Right renal cortex interstitium (tissue), 3 donors: Measurements from ENCODE around the gene PTGR3. TPM values are rescaled to one million over a fixed set of nuclear protein-coding genes. Genes with fewer than 3 reads are reported as not detected.

Experiments used
- DNase-seq, 3 donors: peaks; one replicate each; pipeline ENCODE4 v3.0.0-alpha.2; 2013; ENCODE audit warnings: low read depth in 3 of 3, low spot score in 2 of 3
- polyA plus RNA-seq, 3 donors: library from polyadenylated mRNA; unstranded; fragments of 120-200 nt; gene quantifications; one replicate each; pipeline ENCODE4 v1.2.1, GENCODE V29; 2013; ENCODE audit not compliant: insufficient read length in 3 of 3

PTGR3 gene
- polyA plus RNA-seq, 3 donors = 43.3 to 44.6 (median 44.5) TPM

GRCh38 chr18:75238100-75238499 lies 29.2 kb upstream of the PTGR3 start:
- DNase-seq = no peak

GRCh38 chr18:75235896-75236295 lies 27.0 kb upstream of the PTGR3 start:
- DNase-seq = no peak

GRCh38 chr18:75234901-75235300 lies 26.0 kb upstream of the PTGR3 start:
- no peak for DNase-seq

- no peak for DNase-seq
Observed at GRCh38 chr18:75231053-75231406, 22.1 kb upstream of the PTGR3 start.

GRCh38 chr18:75230163-75231052 lies 21.5 kb upstream of the PTGR3 start:
- DNase-seq = no peak

- DNase-seq = no peak
Observed at GRCh38 chr18:75229437-75229836, 20.5 kb upstream of the PTGR3 start.

GRCh38 chr18:75228967-75229366 lies 20.0 kb upstream of the PTGR3 start:
- no peak for DNase-seq

- DNase-seq = no peak
Observed at GRCh38 chr18:75227535-75228296, 18.8 kb upstream of the PTGR3 start.

- no peak for DNase-seq
Observed at GRCh38 chr18:75226956-75227316, 18.0 kb upstream of the PTGR3 start.

GRCh38 chr18:75226286-75226955 lies 17.5 kb upstream of the PTGR3 start:
- no peak for DNase-seq

- no peak for DNase-seq
Observed at GRCh38 chr18:75223687-75224347, 14.9 kb upstream of the PTGR3 start.

GRCh38 chr18:75222407-75222806 lies 13.5 kb upstream of the PTGR3 start:
- no peak for DNase-seq

GRCh38 chr18:75221897-75222296 lies 13.0 kb upstream of the PTGR3 start:
- no peak for DNase-seq

GRCh38 chr18:75221397-75221796 lies 12.5 kb upstream of the PTGR3 start:
- DNase-seq = no peak

- DNase-seq = no peak
Observed at GRCh38 chr18:75220551-75221355, 11.8 kb upstream of the PTGR3 start.

GRCh38 chr18:75219745-75220375 lies 10.9 kb upstream of the PTGR3 start:
- no peak for DNase-seq

- no peak for DNase-seq
Observed at GRCh38 chr18:75218065-75218923, 9.4 kb upstream of the PTGR3 start.

- DNase-seq = no peak
Observed at GRCh38 chr18:75216911-75217689, 8.2 kb upstream of the PTGR3 start.
